ENCODE results near the gene SHANK3.

GRCh38 chr22:50677493-50678217 lies 5.0 kb downstream of the SHANK3 start:
- TF ChIP-seq CTCF (IDR thresholded peaks at IDR 0.05; ENCODE audit: control extremely low read depth in 1 of 3, insufficient read depth in 1 of 3, low read depth in 1 of 3, low read length in 3 of 3) (no peak), POLR2A (IDR thresholded peaks at IDR 0.05; ENCODE audit: control extremely low read depth in 1 of 2, low read depth in 2 of 2, low read length in 2 of 2) (no peak), HDAC6 (IDR thresholded peaks at IDR 0.05; ENCODE audit: low read depth, low read length) (no peak), EZH2 (IDR thresholded peaks at IDR 0.05; ENCODE audit: low read depth, low read length, severe bottlenecking) (no peak), BRCA1 (IDR thresholded peaks at IDR 0.05; ENCODE audit: low read depth, low read length) (no peak), MAX (IDR thresholded peaks at IDR 0.05) (no peak), ZNF274 (IDR thresholded peaks at IDR 0.05; ENCODE audit: borderline replicate concordance, extremely low read depth, low read length) (no peak), GTF2F1 (IDR thresholded peaks at IDR 0.05; ENCODE audit: borderline replicate concordance, low read depth, low read length) (no peak), POLR2AphosphoS5 (IDR thresholded peaks at IDR 0.05; ENCODE audit: low read depth, low read length) (no peak), USF2 (IDR thresholded peaks at IDR 0.05; ENCODE audit: low read length) (no peak), SIX5 (IDR thresholded peaks at IDR 0.05; ENCODE audit: low read depth, low read length) (no peak), SP1 (IDR thresholded peaks at IDR 0.05; ENCODE audit: low read depth, low read length) (no peak)
